Choroid plexus epithelial cell (primary cell): ENCODE measurements around the gene CHST15.

Source experiments
- DNase-seq: peaks from one replicate; pipeline ENCODE4 v3.0.0-alpha.2; 2010; ENCODE audit warnings: low read depth
- H3K4me3 ChIP-seq: 2 replicates; pipeline ENCODE4 v1.5.1; 2011; ENCODE audit warnings: low read depth, mild to moderate bottlenecking, control low read depth, low read length, moderate library complexity
- CTCF ChIP-seq: conservative IDR thresholded peaks from 2 replicates; pipeline ENCODE4 v1.5.1; 2011; ENCODE audit warnings: low read depth, mild to moderate bottlenecking, control low read depth, inconsistent platforms, low read length, moderate library complexity

The CHST15 gene

DNA sequence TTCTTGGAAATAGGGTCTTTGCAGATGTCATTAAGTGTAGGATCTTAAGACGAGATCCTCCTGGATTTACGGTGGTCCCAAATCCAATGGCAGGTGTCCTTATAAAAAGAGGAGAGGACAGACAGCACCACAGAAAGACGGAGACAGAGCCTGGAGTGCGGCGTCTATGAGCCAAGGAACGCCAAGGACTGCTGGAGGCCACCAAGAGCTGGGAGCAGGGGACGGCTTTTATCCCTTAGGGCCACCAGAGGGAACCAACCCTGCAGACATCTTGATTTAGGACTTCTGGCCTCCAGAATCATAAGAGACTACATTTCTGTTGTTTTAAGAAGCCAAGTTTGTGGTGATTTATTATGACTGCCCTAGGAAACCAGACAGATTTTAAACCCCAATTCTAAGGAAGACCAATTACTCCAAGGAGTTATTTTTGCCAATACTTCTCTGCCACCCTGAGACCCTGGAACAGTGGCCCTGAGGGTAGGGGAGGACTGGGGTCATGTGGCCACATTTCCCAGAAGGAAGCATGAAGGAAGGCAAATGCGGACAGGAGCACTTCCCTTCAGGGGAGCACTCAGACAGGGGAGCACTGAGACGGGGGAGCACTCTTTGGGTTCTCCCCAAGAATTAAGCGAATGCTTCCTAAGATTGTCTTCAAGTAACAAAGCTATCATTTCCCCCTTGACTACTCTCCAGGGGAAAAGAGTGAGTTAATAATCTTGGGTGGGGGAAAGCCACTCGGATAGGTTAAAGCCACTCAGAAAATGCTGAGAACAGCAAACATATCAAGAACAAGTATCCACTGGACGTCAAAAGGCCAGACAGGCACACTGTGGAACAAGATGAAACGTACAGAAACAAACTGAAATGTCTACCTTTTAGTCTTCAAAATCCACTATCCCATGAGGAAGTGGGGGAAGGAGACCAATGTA is 67.5 kb downstream of the CHST15 start:
- peak; percentile 48 for DNase-seq

DNA sequence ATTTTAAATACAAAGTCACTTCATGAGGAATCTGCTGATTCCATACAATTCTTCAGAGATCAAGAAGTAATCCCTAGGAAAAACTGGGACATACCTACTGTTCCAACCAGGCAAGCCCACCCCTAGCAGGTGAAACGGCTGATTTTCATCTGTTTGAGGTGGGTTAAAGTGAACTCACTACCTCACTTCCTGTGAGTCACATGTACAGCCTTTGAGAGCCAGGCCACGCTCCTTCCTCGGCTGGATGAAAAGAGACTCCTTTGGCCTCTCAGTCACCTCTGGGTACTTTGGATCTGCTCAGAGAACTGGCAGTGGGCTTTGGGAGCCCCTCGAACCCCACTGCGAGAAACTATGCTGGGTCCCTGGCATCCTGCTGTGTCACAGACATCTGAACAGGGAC is 68.2 kb downstream of the CHST15 start:
- no peak overlapping the region for H3K4me3 ChIP-seq
- no peak for TF ChIP-seq CTCF
- DNase-seq = peak; percentile 10

More for the DNA sequence above, 67.5 kb downstream of the CHST15 start:
- no peak overlapping the region for H3K4me3 ChIP-seq
- peak; percentile 55 for TF ChIP-seq CTCF

DNA sequence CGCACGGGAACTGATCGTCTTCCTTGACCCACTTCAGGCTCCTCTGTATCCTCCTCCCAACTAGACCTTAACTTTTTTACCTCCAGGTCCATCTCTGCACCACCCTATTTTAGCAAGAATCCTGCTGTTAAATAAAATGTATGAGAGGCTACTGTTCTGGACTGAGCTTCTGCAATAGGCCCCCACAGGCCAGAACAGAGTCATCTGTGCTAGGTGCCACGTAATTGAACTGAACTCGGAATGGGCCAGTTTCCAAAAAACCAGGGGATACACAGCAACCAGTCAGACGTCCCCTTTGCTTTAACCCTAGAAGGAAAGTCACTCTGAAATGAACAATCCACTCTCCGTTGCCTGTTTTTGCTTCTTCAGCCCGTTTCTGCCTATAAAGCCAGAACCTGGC is 71.3 kb downstream of the CHST15 start:
- DNase-seq = peak; percentile 41
- no peak overlapping the region for H3K4me3 ChIP-seq
- no peak for TF ChIP-seq CTCF

GRCh38 chr10:124020981-124021815 is 72.2 kb downstream of the CHST15 start:
- no peak for DNase-seq
- H3K4me3 ChIP-seq = no peak overlapping the region
- TF ChIP-seq CTCF = no peak

DNA sequence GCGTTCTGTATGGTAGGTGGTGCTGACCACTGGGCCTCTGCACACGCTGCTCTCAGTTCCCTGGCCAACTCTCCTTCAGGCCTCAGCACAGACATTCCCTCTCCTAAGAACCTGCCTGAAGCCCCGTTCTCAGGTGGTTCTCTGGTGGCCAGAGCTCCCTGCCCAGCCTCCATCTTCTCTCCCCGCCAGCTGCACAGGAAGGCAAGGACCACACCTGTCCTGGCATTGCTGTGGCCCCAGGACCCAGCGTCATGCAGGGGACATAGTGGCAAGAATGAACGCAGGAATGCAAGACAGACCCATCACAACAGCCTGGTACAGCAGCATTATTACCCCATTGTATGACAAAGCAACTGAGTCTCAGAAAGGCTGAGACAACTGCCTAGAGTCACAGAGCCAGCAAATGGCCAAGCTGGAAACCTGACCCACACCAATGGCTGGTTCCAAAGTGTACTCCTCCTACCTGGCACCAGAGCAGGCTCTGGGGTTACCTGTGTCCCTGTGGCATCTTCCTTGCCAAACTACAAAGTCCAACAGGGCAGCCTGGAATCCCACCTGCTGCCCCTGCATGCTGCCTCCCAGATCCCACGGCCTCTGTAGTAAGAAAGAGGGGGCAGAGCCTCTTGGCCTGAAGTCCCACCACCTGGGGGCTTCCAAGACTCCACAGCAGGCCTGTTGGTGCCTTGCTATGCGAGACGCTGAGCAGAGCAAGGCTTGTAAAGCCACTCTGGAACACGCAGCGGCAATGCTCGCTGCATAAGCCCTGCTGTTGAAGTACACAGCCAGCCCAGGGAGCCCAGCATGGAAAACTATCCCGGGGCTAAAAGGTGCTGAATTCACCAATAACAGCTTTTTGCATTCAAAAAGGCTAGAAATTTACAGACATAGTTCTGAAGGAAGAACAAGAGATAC is 73.3 kb downstream of the CHST15 start:
- H3K4me3 ChIP-seq = no peak overlapping the region
- no peak for TF ChIP-seq CTCF
- DNase-seq = no peak

GRCh38 chr10:124018886-124019525 is 74.4 kb downstream of the CHST15 start:
- TF ChIP-seq CTCF = no peak
- DNase-seq = no peak

More at GRCh38 chr10:124018886-124019525, 74.4 kb downstream of the CHST15 start:
- H3K4me3 ChIP-seq = no peak overlapping the region
